Mesendoderm (in vitro differentiated cells): ENCODE data around the gene AK5.

Experiments used
- DNase-seq: peaks from one replicate; pipeline ENCODE4 v3.0.0; 2013
- H2AK5ac ChIP-seq: 2 replicates; pipeline ENCODE4 v1.6.1; 2013; ENCODE audit warnings: low read length, inconsistent platforms
- H2BK120ac ChIP-seq: 2 replicates; pipeline ENCODE4 v1.6.1; 2013; ENCODE audit warnings: low read depth, mild to moderate bottlenecking, low read length, moderate library complexity, mixed read lengths
- H2BK15ac ChIP-seq: replicated peaks from 2 replicates; pipeline ENCODE4 v1.6.1; 2013; ENCODE audit warnings: low read depth, mild to moderate bottlenecking, moderate library complexity
- H2BK5ac ChIP-seq: 2 replicates; pipeline ENCODE4 v1.6.1; 2013; ENCODE audit warnings: low read length, inconsistent platforms
- H3K18ac ChIP-seq: 2 replicates; pipeline ENCODE4 v1.6.1; 2013; ENCODE audit warnings: mild to moderate bottlenecking, low read length, mixed read lengths
- H3K23ac ChIP-seq: one replicate; pipeline ENCODE4 v1.6.1; 2013; ENCODE audit warnings: low read length
- H3K27ac ChIP-seq: 2 replicates; pipeline ENCODE4 v1.5.1; 2013; ENCODE audit warnings: low read depth, mild to moderate bottlenecking, inconsistent platforms, low read length, moderate library complexity
- H3K27me3 ChIP-seq: 2 replicates; pipeline ENCODE4 v1.6.1; 2013; ENCODE audit warnings: low read length, control low read depth, mild to moderate bottlenecking, inconsistent platforms; ENCODE audit not compliant: insufficient read depth, poor library complexity
- H3K36me3 ChIP-seq: 2 replicates; pipeline ENCODE4 v1.6.1; 2013; ENCODE audit warnings: low read length, inconsistent platforms; ENCODE audit not compliant: control insufficient read depth, insufficient read depth
- H3K4ac ChIP-seq: one replicate; pipeline ENCODE4 v1.6.1; 2013; ENCODE audit warnings: low read depth, mild to moderate bottlenecking, low read length, moderate library complexity
- H3K4me1 ChIP-seq: 2 replicates; pipeline ENCODE4 v1.6.1; 2013; ENCODE audit warnings: low read depth, low read length, inconsistent platforms; ENCODE audit not compliant: control insufficient read depth
- H3K4me2 ChIP-seq: 2 replicates; pipeline ENCODE4 v1.6.1; 2013; ENCODE audit warnings: low read length
- H3K4me3 ChIP-seq: 2 replicates; pipeline ENCODE4 v1.5.1; 2013; ENCODE audit warnings: mild to moderate bottlenecking, low read length
- H3K56ac ChIP-seq: one replicate; pipeline ENCODE4 v1.6.1; 2013; ENCODE audit warnings: low read length
- H3K79me1 ChIP-seq: 2 replicates; pipeline ENCODE4 v1.6.1; 2013; ENCODE audit warnings: low read length, inconsistent platforms
- H3K79me2 ChIP-seq: 2 replicates; pipeline ENCODE4 v1.6.1; 2013; ENCODE audit warnings: mild to moderate bottlenecking, low read length; ENCODE audit not compliant: control insufficient read depth, insufficient read depth
- H3K9ac ChIP-seq: 2 replicates; pipeline ENCODE4 v1.6.1; 2013; ENCODE audit warnings: low read length, inconsistent platforms
- H4K5ac ChIP-seq: one replicate; pipeline ENCODE4 v1.6.1; 2013; ENCODE audit warnings: low read length
- H4K8ac ChIP-seq: one replicate; pipeline ENCODE4 v1.6.1; 2013; ENCODE audit warnings: low read depth, mild to moderate bottlenecking, control low read depth, low read length, moderate library complexity
- WGBS: extraction: QIAGEN DNeasy Blood & Tissue Kit; methylation state at CpG from one replicate; pipeline ENCODE4 v1.1.7; 2013; ENCODE audit warnings: low lambda C conversion rate, missing lambda C conversion rate; ENCODE audit not compliant: insufficient coverage; ENCODE audit errors: extremely low coverage; 5-methylcytosine and 5-hydroxymethylcytosine counted together

AK5 gene

GRCh38 chr1:77538956-77539518 is 257.2 kb downstream of the AK5 start:
- Histone ChIP-seq H3K9ac (no peak overlapping the region), H3K18ac (no peak overlapping the region), H4K5ac (no peak overlapping the region), H3K27ac (no peak overlapping the region), H3K36me3 (no peaks in the 10 kb centered on the region), H3K79me1 (no peaks in the 10 kb centered on the region), H3K4me2 (no peak overlapping the region), H2BK5ac (no peak overlapping the region), H2BK15ac (no peak overlapping the region), H3K4me3 (no peak overlapping the region), H4K8ac (no peak overlapping the region), H3K4me1 (no peaks in the 10 kb centered on the region), H3K4ac (no peak overlapping the region), H2AK5ac (no peak overlapping the region), H3K23ac (no peak overlapping the region), H3K56ac (no peak overlapping the region), H3K27me3 (no peaks in the 10 kb centered on the region), H3K79me2 (no peaks in the 10 kb centered on the region), H2BK120ac (no peak overlapping the region)
- no CpG with 5 or more reads among the region's 7 CpGs for WGBS
- no peak for DNase-seq

- no peak overlapping the region for H3K18ac ChIP-seq
- no peak overlapping the region for H4K5ac ChIP-seq
- H2BK5ac ChIP-seq = no peak overlapping the region
- H3K9ac ChIP-seq = no peak overlapping the region
- WGBS = no CpG with 5 or more reads among the region's 4 CpGs
- no peak overlapping the region for H3K56ac ChIP-seq
- H2BK120ac ChIP-seq = no peak overlapping the region
- H3K27ac ChIP-seq = no peak overlapping the region
- DNase-seq = peak; percentile 23
- H3K4ac ChIP-seq = no peak overlapping the region
- no peaks in the 10 kb centered on the region for H3K4me1 ChIP-seq
- H3K27me3 ChIP-seq = no peaks in the 10 kb centered on the region
- no peaks in the 10 kb centered on the region for H3K79me1 ChIP-seq
- H3K36me3 ChIP-seq = no peaks in the 10 kb centered on the region
- H3K4me2 ChIP-seq = no peak overlapping the region
- H3K23ac ChIP-seq = no peak overlapping the region
- H2AK5ac ChIP-seq = no peak overlapping the region
- H2BK15ac ChIP-seq = no peak overlapping the region
- H4K8ac ChIP-seq = no peak overlapping the region
- no peak overlapping the region for H3K4me3 ChIP-seq
- H3K79me2 ChIP-seq = no peaks in the 10 kb centered on the region
Measured at GRCh38 chr1:77539519-77540142, 257.8 kb downstream of the AK5 start.

DNA sequence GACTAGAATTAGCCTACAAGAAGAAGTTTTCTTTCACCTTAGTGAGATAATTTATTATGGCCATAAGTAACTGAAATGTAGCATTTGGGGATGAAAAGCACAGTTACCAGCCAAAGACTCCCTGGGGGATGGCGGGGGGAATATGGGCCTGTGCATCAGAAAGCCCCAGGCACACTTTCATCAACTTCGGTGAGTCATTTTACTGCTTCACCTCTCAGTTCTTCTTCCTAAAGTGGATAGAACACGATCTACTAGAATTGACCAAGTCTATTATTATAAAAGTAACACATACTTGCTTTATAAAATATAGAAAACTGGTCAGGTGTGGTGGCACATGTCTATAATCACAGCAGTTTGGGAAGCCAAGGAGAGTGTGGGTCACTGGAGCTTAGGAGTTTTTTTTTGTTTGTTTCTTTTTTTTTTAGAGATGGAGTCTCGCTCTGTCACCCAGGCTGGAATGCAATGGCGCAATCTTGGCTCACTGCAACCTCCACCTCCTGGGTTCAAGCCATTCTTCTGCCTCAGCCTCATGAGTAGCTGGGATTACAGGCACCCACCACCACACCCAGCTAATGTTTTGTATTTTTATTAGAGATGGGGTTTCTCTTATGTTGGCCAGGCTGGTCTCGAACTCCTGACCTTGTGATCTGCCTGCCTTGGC is 258.8 kb downstream of the AK5 start:
- H4K5ac ChIP-seq = no peak overlapping the region
- no peaks in the 10 kb centered on the region for H3K27me3 ChIP-seq
- no peak overlapping the region for H3K4me3 ChIP-seq
- no CpG with 5 or more reads among the region's 6 CpGs for WGBS
- H4K8ac ChIP-seq = no peak overlapping the region
- no peak overlapping the region for H3K27ac ChIP-seq
- no peaks in the 10 kb centered on the region for H3K4me1 ChIP-seq
- no peak for DNase-seq
- no peak overlapping the region for H3K56ac ChIP-seq
- no peak overlapping the region for H3K18ac ChIP-seq
- H2AK5ac ChIP-seq = no peak overlapping the region
- H3K79me2 ChIP-seq = no peaks in the 10 kb centered on the region
- H2BK15ac ChIP-seq = no peak overlapping the region
- no peak overlapping the region for H3K4me2 ChIP-seq
- H2BK120ac ChIP-seq = no peak overlapping the region
- H3K23ac ChIP-seq = no peak overlapping the region
- H3K4ac ChIP-seq = no peak overlapping the region
- no peaks in the 10 kb centered on the region for H3K36me3 ChIP-seq
- H2BK5ac ChIP-seq = no peak overlapping the region
- no peaks in the 10 kb centered on the region for H3K79me1 ChIP-seq
- no peak overlapping the region for H3K9ac ChIP-seq

DNA sequence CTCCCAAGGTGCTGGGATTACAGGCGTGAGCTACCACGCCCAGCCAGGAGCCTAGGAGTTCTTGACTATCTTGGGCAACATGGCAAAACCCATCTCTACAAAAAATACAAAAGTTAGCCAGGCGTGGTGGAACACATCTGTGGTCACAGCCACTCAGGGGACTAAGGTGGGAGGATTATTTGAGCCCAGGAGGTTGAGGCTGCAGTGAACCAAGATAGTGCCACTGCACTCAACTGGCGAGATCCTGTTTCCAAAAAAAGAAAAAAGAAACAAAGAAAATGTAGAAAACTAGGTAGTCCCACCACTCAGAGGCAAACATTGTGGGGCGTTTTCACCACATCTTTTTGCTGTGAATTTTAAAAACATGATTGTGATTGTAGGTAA is 259.3 kb downstream of the AK5 start:
- H3K36me3 ChIP-seq = no peaks in the 10 kb centered on the region
- H3K79me2 ChIP-seq = no peaks in the 10 kb centered on the region
- no peaks in the 10 kb centered on the region for H3K27me3 ChIP-seq
- no peak overlapping the region for H3K4ac ChIP-seq
- H4K8ac ChIP-seq = no peak overlapping the region
- H3K4me1 ChIP-seq = no peaks in the 10 kb centered on the region
- H2BK5ac ChIP-seq = no peak overlapping the region
- DNase-seq = no peak
- no peaks in the 10 kb centered on the region for H3K79me1 ChIP-seq
- H3K56ac ChIP-seq = no peak overlapping the region
- no peak overlapping the region for H3K18ac ChIP-seq
- no peak overlapping the region for H3K4me2 ChIP-seq
- H3K4me3 ChIP-seq = no peak overlapping the region
- no peak overlapping the region for H2AK5ac ChIP-seq
- H4K5ac ChIP-seq = no peak overlapping the region
- no peak overlapping the region for H3K27ac ChIP-seq
- H2BK15ac ChIP-seq = no peak overlapping the region
- H3K9ac ChIP-seq = no peak overlapping the region
- no peak overlapping the region for H3K23ac ChIP-seq
- no peak overlapping the region for H2BK120ac ChIP-seq
- WGBS = no CpG with 5 or more reads among the region's 5 CpGs

DNA sequence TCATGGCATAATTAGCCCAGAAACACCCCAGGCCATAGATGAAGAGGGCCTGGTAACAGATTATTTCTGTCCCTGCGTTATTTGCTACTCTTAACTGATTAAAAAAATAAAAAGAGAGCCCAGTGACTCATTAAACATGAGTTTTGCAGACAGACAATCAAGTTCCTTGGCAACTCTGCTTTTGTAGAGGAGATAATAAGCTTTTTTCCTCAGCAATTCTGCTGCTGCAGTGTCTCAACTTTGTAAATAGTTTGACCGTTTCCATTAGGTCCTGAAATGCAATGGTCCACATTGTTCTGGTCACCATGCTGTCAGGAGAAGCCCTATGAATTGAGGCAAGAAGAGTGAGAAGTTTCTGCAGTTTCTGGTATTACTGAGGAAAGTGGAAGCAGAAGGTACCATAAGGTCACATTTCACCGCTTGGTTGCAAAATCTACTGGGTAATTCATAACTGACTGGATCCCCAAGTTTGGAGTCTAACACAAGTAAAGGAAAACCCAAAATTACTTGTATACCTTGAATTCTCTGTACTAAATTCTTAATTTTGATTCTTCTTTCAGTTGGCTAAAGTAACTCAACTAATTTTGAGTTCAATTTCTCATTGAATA is 261.1 kb downstream of the AK5 start:
- Histone ChIP-seq H2BK5ac (no peak overlapping the region), H3K4ac (no peak overlapping the region), H4K8ac (no peak overlapping the region), H3K4me2 (no peak overlapping the region), H3K27ac (no peak overlapping the region), H3K56ac (no peak overlapping the region), H2BK15ac (no peak overlapping the region), H3K79me2 (no peaks in the 10 kb centered on the region), H4K5ac (no peak overlapping the region), H3K27me3 (no peaks in the 10 kb centered on the region), H3K79me1 (no peaks in the 10 kb centered on the region), H3K23ac (no peak overlapping the region), H3K9ac (no peak overlapping the region), H3K4me1 (no peaks in the 10 kb centered on the region), H3K4me3 (no peak overlapping the region), H2AK5ac (no peak overlapping the region), H2BK120ac (no peak overlapping the region), H3K18ac (no peak overlapping the region), H3K36me3 (no peaks in the 10 kb centered on the region)
- no CpG with 5 or more reads among the region's 3 CpGs for WGBS
- DNase-seq = no peak
